ENCODE data around the gene DOC2B. TPM values are rescaled to one million over a fixed set of nuclear protein-coding genes. Genes with fewer than 3 reads are reported as not detected.

Gene DOC2B
- total RNA-seq, 1 donor from 2014 or later: 0.34 TPM

- H3K4me3 Mint-ChIP-seq: no peak overlapping the region
- peaks cover 4% of the 10 kb centered on the region for H3K27me3 Mint-ChIP-seq (ENCODE audit: insufficient read depth, low read depth)
- no peaks in the 10 kb centered on the region for H3K36me3 Mint-ChIP-seq
- H3K9me3 Mint-ChIP-seq: no peaks in the 10 kb centered on the region
- H3K36me3 ChIP-seq: no peaks in the 10 kb centered on the region
- no peak overlapping the region for H3K27ac Mint-ChIP-seq
- peaks cover 12% of the 10 kb centered on the region for H3K4me1 Mint-ChIP-seq
- H3K9ac ChIP-seq: no peak overlapping the region
- no peak overlapping the region for H3K27ac ChIP-seq
- H3K27me3 ChIP-seq: no peaks in the 10 kb centered on the region
- no peak for DNase-seq (ENCODE audit: low spot score)
- TF ChIP-seq EZH2 (IDR thresholded peaks at IDR 0.05) (no peak), EZH2phosphoT487 (IDR thresholded peaks at IDR 0.05) (no peak), CTCF (IDR thresholded peaks at IDR 0.05) (no peak)
- H3K4me1 ChIP-seq: peaks cover 9% of the 10 kb centered on the region
- H3K79me2 ChIP-seq (ENCODE audit: low read depth): no peaks in the 10 kb centered on the region
- H3K4me3 ChIP-seq: no peak overlapping the region
- no peak overlapping the region for H3K4me2 ChIP-seq
- H2AFZ ChIP-seq (replicated peaks): no peak overlapping the region
- H3K9me3 ChIP-seq (ENCODE audit: low read depth): no peaks in the 10 kb centered on the region
- H4K20me1 ChIP-seq (ENCODE audit: low read depth): no peaks in the 10 kb centered on the region
- no peaks in the 10 kb centered on the region for H3F3A ChIP-seq (ENCODE audit: low read depth)
These were observed 20.0 kb downstream of the DOC2B start for GRCh38 chr17:161481-161880.

DNA sequence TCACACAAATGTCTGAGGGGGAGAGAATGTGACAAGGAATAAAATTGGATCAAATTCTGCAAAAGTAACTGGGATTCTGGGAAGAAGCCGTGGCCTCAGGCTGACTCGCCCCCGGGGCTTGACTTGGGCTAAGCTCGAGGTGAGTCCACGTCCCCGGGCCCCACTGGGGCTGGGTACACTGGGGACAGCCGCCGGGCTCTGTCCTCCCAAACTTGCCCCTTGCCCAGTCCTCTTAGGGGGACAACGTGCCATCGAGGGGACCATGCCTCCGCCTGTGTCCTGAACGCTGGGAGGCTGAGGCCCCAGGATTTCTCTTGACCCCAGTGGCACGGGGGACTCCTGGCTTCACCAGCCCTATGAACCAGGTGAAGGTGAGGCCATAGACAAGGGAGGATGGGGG, 21.1 kb downstream of the DOC2B start:
- Histone ChIP-seq H3K4me3 (no peak overlapping the region), H4K20me1 (ENCODE audit: low read depth) (no peaks in the 10 kb centered on the region), H3K9me3 (ENCODE audit: low read depth) (no peaks in the 10 kb centered on the region), H3K27ac (no peak overlapping the region), H2AFZ (replicated peaks) (no peak overlapping the region), H3K27me3 (no peaks in the 10 kb centered on the region), H3F3A (ENCODE audit: low read depth) (no peaks in the 10 kb centered on the region), H3K4me2 (no peak overlapping the region), H3K79me2 (ENCODE audit: low read depth) (no peaks in the 10 kb centered on the region), H3K36me3 (no peaks in the 10 kb centered on the region), H3K9ac (no peak overlapping the region), H3K4me1 (peaks cover 9% of the 10 kb centered on the region)
- TF ChIP-seq EZH2 (IDR thresholded peaks at IDR 0.05): no peak
- TF ChIP-seq EZH2phosphoT487 (IDR thresholded peaks at IDR 0.05): no peak
- no peak for TF ChIP-seq CTCF (IDR thresholded peaks at IDR 0.05)
- H3K36me3 Mint-ChIP-seq: no peaks in the 10 kb centered on the region
- H3K4me1 Mint-ChIP-seq: peaks cover 12% of the 10 kb centered on the region
- H3K4me3 Mint-ChIP-seq: no peak overlapping the region
- no peak for DNase-seq (ENCODE audit: low spot score)
- peaks cover 4% of the 10 kb centered on the region for H3K27me3 Mint-ChIP-seq (ENCODE audit: insufficient read depth, low read depth)
- H3K27ac Mint-ChIP-seq: no peak overlapping the region
- no peaks in the 10 kb centered on the region for H3K9me3 Mint-ChIP-seq

DNA sequence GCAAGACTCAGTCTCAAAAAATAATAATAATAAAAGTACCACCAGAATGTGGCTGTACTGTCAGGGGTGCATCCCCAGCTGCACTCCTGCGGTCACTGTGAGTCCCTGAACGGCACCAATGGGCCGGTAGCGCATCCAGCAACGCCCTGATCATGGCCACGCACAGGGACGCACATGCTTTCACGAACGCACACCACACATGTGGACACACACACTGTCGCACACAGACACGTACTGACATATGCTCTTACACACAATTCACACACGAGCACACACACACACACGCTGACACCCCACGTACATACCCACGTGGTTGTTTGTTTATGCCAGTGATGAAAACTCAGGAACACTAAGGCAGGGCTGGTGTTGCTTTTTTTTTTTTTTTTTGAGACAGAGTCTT, 21.8 kb downstream of the DOC2B start:
- Histone ChIP-seq H3K4me1 (peaks cover 5% of the 10 kb centered on the region), H4K20me1 (ENCODE audit: low read depth) (no peaks in the 10 kb centered on the region), H3K4me3 (no peak overlapping the region), H2AFZ (replicated peaks) (no peak overlapping the region), H3K9ac (no peak overlapping the region), H3K27me3 (no peaks in the 10 kb centered on the region), H3K4me2 (no peak overlapping the region), H3K36me3 (no peaks in the 10 kb centered on the region), H3F3A (ENCODE audit: low read depth) (no peaks in the 10 kb centered on the region), H3K27ac (no peak overlapping the region), H3K9me3 (ENCODE audit: low read depth) (no peaks in the 10 kb centered on the region), H3K79me2 (ENCODE audit: low read depth) (no peaks in the 10 kb centered on the region)
- TF ChIP-seq EZH2 (IDR thresholded peaks at IDR 0.05): no peak
- TF ChIP-seq EZH2phosphoT487 (IDR thresholded peaks at IDR 0.05): no peak
- TF ChIP-seq CTCF (IDR thresholded peaks at IDR 0.05): no peak
- Mint-ChIP-seq H3K27ac (no peak overlapping the region), H3K27me3 (ENCODE audit: insufficient read depth, low read depth) (peaks cover 4% of the 10 kb centered on the region), H3K9me3 (no peaks in the 10 kb centered on the region), H3K36me3 (no peaks in the 10 kb centered on the region), H3K4me3 (no peak overlapping the region), H3K4me1 (peaks cover 10% of the 10 kb centered on the region)
- DNase-seq (ENCODE audit: low spot score): no peak

Data from neural progenitor cell (in vitro differentiated cells).